Endothelial cell of umbilical vein (primary cell): ENCODE results near the gene TSEN54. TPM values are rescaled to one million over a fixed set of nuclear protein-coding genes. Genes with fewer than 3 reads are reported as not detected.
A peak's percentile ranks its signal among the peaks of the same experiment; 100 is the strongest.

Experiments
- BruUV-seq: library from RNA; stranded (reverse); fragments of 400-500 nt; replicated peaks from 2 replicates; lab custom pipeline; 2021; lab: Mats Ljungman, UMichigan
- CTCF ChIA-PET: fragments of 300-600, 350-600 bp; sonication (Branson Sonifier 250); formaldehyde crosslinking; loops from one replicate; lab custom pipeline; 2021; ENCODE audit warnings: antibody characterized with exemption, inconsistent platforms; lab: Charles Lee
- POLR2A ChIA-PET: fragments of 300-600, 350-600 bp; sonication (Branson Sonifier 250); formaldehyde crosslinking; loops from one replicate; lab custom pipeline; 2021; ENCODE audit warnings: antibody characterized with exemption, inconsistent platforms; lab: Charles Lee
- DNase-seq: peaks from one replicate; pipeline ENCODE4 v3.0.0-alpha.2; 2011; ENCODE audit warnings: low read depth, low spot score
- FAIRE-seq: peaks from 2 replicates; lab custom pipeline; 2011; peaks lifted over from hg19 to GRCh38; lab: Jason Lieb, UNC
- H2AFZ ChIP-seq: 2 replicates; pipeline ENCODE4 v1.6.0; 2012; ENCODE audit warnings: low read depth, low read length, control low read depth, inconsistent platforms
- H3K27ac ChIP-seq: 2 replicates; pipeline ENCODE4 v1.5.1; 2011; ENCODE audit warnings: low read depth, mild to moderate bottlenecking, control low read depth, low read length, moderate library complexity; ENCODE audit not compliant: insufficient read depth
- H3K27me3 ChIP-seq, 2 experiments: 2 replicates each; pipeline versions ENCODE4 v1.6.0 to v1.6.1; 2011; ENCODE audit warnings: low read length in 2 of 2, mixed read lengths in 1 of 2; ENCODE audit not compliant: control insufficient read depth in 2 of 2, insufficient read depth in 2 of 2
- H3K36me3 ChIP-seq, 2 experiments: 2 replicates in 1 of 2; 3 replicates in 1 of 2; pipeline ENCODE4 v1.5.1; 2011; ENCODE audit warnings: low read length in 2 of 2, mild to moderate bottlenecking in 1 of 2, moderate library complexity in 1 of 2; ENCODE audit not compliant: control insufficient read depth in 2 of 2, insufficient read depth in 2 of 2; ENCODE audit errors: extremely low read depth in 1 of 2
- H3K4me1 ChIP-seq: 3 replicates; pipeline ENCODE4 v1.5.1; 2011; ENCODE audit warnings: mild to moderate bottlenecking, low read length; ENCODE audit not compliant: control insufficient read depth, insufficient read depth; ENCODE audit errors: extremely low read depth
- H3K4me2 ChIP-seq: 2 replicates; pipeline ENCODE4 v1.6.1; 2011; ENCODE audit warnings: low read length, control low read depth, mixed read lengths; ENCODE audit not compliant: insufficient read depth
- H3K4me3 ChIP-seq, 3 experiments: fragments of 200-600 bp in 1 of 3; sonication (generic), shearing (Covaris generic) in 1 of 3; replicated peaks in 1 of 3; 2 replicates each; pipeline ENCODE4 v1.5.1; 2011 to 2016; ENCODE audit warnings: control low read depth in 3 of 3, low read length in 3 of 3, mild to moderate bottlenecking in 2 of 3, inconsistent platforms in 1 of 3, low read depth in 1 of 3, moderate library complexity in 1 of 3; ENCODE audit not compliant: insufficient read depth in 1 of 3
- H3K79me2 ChIP-seq: 2 replicates; pipeline ENCODE4 v1.6.0; 2012; ENCODE audit warnings: low read length, inconsistent platforms; ENCODE audit not compliant: control insufficient read depth, insufficient read depth
- H3K9ac ChIP-seq: replicated peaks from 2 replicates; pipeline ENCODE3; 2011; ENCODE audit warnings: low read length, control low read depth; ENCODE audit not compliant: insufficient read depth; ENCODE audit errors: extremely low read depth
- H3K9me1 ChIP-seq: replicated peaks from 3 replicates; pipeline ENCODE4 v1.6.0; 2011; ENCODE audit warnings: mild to moderate bottlenecking, low read length; ENCODE audit not compliant: control insufficient read depth, insufficient read depth; ENCODE audit errors: extremely low read depth
- H3K9me3 ChIP-seq: replicated peaks from 2 replicates; pipeline ENCODE4 v1.5.1; 2012; ENCODE audit warnings: low read length, inconsistent platforms; ENCODE audit not compliant: control insufficient read depth, insufficient read depth
- H4K20me1 ChIP-seq: replicated peaks from 2 replicates; pipeline ENCODE3; 2011; ENCODE audit warnings: mild to moderate bottlenecking, low read length; ENCODE audit not compliant: control insufficient read depth, insufficient read depth; ENCODE audit errors: extremely low read depth
- FOS ChIP-seq: IDR thresholded peaks from 2 replicates; pipeline ENCODE4 v1.6.1; 2011; ENCODE audit warnings: mild to moderate bottlenecking, low read length, moderate library complexity, borderline replicate concordance; ENCODE audit not compliant: insufficient read depth
- GATA2 ChIP-seq: IDR thresholded peaks from 2 replicates; pipeline ENCODE4 v1.7.0; 2011; ENCODE audit warnings: low read depth, mild to moderate bottlenecking, moderate library complexity, mixed read lengths, low read length; ENCODE audit not compliant: insufficient read length, insufficient read depth
- JUN ChIP-seq: IDR thresholded peaks from 2 replicates; pipeline ENCODE4 v1.6.1; 2011; ENCODE audit warnings: borderline replicate concordance, low read depth; ENCODE audit not compliant: insufficient read length, insufficient read depth
- MYC ChIP-seq: IDR thresholded peaks from one replicate; pipeline ENCODE4 v1.6.1; 2011; ENCODE audit warnings: mild to moderate bottlenecking, low read depth, low read length
- POLR2A ChIP-seq: IDR thresholded peaks from 2 replicates; pipeline ENCODE4 v1.6.1; 2012; ENCODE audit warnings: low read depth, mild to moderate bottlenecking, control low read depth, low read length
- POLR2AphosphoS5 ChIP-seq: IDR thresholded peaks from 2 replicates; pipeline ENCODE4 v1.6.1; 2012; ENCODE audit warnings: low read depth, mild to moderate bottlenecking, control low read depth, low read length, moderate library complexity; ENCODE audit not compliant: insufficient read depth
- dilution Hi-C: fragments of 300-500 bp; cut with MboI; formaldehyde crosslinking; loops from one replicate; pipeline ENCODE4 v1.15.0; 2019; ENCODE audit warnings: low sequenced_read_pairs; ENCODE audit not compliant: extremely low pct_ligation_motif_present
- intact Hi-C: fragments of 100-400 bp; cut with micrococcal nuclease; formaldehyde crosslinking; loops from one replicate; pipeline ENCODE4 v1.10.0; 2022
- polyA plus RNA-seq, 4 experiments: library from polyadenylated mRNA; depleted of rRNA in 3 of 4; stranded (reverse) in 3 of 4; unstranded in 1 of 4; fragments of >200 nt; gene quantifications; 2 replicates each; pipeline versions ENCODE4 v1.2.1 to v1.2.3, GENCODE V29; 2011 to 2012; ENCODE audit warnings: missing spikeins in 1 of 4
- total RNA-seq: library from RNA; stranded (reverse); gene quantifications from 2 replicates; pipeline ENCODE4 v1.2.3, GENCODE V29; 2021
- TF ChIP-seq, protein P1 (sequence below): IDR thresholded peaks from 2 replicates; pipeline ENCODE4 v1.6.1; 2011; ENCODE audit not compliant: insufficient read depth, insufficient read length

TSEN54 gene
- total and polyA plus RNA-seq, 2 donors (not counting 3 experiments of a cell fraction or from before 2014, with no cell fraction given), result 22.3 to 26.3 TPM

DNA sequence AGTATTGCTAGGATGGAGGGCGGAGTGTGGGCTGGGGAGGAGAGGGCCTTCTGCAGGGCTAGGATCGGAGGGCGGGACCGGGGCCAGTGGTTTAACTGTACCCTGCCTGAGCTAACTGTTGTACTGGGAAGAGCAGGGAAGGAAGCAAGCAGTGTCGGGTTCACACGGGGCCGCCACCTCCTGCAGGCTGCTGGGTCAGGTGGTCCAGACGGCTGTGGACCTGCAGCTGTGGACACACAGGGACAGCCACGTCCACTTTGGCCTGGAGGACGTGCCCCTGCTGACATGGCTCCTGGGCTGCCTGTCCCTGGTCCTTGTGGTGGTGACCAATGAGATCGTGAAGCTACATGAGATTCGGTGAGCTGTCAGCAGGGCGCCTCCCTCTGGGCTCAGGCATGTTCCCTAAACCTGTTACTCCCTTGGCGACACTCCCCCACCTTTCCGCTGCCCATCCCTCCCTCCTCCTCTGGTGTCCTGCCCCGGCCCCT, 17.6 kb upstream of the TSEN54 start:
- DNase-seq (no peak), FAIRE-seq (no peak)
- no peak overlapping the region for H3K27ac ChIP-seq
- dilution Hi-C loops, result no loop called here
- no peaks in the 10 kb centered on the region for H3K79me2 ChIP-seq
- no peaks in the 10 kb centered on the region for H3K9me3 ChIP-seq
- H3K4me2 ChIP-seq, result no peak overlapping the region
- H3K4me1 ChIP-seq, result peaks cover 3% of the 10 kb centered on the region
- no peak overlapping the region for H3K9ac ChIP-seq
- POLR2A ChIA-PET, result no interaction called here
- no peaks in the 10 kb centered on the region for H4K20me1 ChIP-seq
- H3K9me1 ChIP-seq, result no peaks in the 10 kb centered on the region
- intact Hi-C loops, result no loop called here
- no TSS peak for BruUV-seq
- no peaks in the 10 kb centered on the region for H3K27me3 ChIP-seq
- no peak overlapping the region for H2AFZ ChIP-seq
- H3K4me3 ChIP-seq, result no peak overlapping the region
- H3K36me3 ChIP-seq, result peaks cover 0 to 39% of the 10 kb centered on the region in 2 experiments
- CTCF ChIA-PET, result interaction anchor here (0.6 to 1.8 kb wide), 5 partner anchors 9 to 19 kb away, joined by 3 to 4 read pairs (median 3); partner anchors contain the start of gene TSEN54
- TF ChIP-seq GATA2 (no peak), MYC (no peak), POLR2A (no peak), POLR2AphosphoS5 (peak; percentile 1), FOS (no peak), JUN (no peak)
- TF ChIP-seq, protein P1, sequence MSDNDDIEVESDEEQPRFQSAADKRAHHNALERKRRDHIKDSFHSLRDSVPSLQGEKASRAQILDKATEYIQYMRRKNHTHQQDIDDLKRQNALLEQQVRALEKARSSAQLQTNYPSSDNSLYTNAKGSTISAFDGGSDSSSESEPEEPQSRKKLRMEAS, result no peak
